ENCODE measurements around the gene SERINC2.
"Not testable (repeated sequence)": the region's sequence is repeated elsewhere in the genome, so short reads cannot be mapped to it uniquely, and the experiment has no call there.

Gene SERINC2

DNA sequence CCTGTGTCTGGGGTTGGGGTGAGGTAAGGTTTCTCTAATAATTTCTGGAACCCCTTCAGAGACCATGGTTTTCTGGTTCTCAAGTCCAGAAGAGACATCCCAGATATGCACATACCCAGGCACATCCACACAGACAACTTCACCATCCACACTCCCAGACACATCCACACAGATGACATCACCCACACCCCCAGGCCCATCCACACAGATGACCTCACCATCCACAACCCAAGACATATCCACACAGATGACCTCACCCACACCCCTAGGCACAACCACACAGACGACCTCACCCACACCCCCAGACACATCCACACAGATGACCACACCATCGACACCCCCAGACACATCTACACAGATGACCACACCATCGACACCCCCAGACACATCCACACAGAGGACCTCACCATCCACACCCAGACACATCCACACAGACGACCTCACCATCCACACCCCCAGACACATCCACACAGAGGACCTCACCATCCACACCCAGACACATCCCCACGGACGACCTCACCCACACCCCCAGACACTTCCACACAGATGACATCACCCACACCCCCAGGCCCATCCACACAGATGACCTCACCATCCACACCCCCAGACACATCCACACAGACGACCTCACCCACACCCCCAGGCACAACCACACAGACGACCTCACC is 26.3 kb upstream of the SERINC2 start:
- not testable (repeated sequence) for DNase-seq

DNA sequence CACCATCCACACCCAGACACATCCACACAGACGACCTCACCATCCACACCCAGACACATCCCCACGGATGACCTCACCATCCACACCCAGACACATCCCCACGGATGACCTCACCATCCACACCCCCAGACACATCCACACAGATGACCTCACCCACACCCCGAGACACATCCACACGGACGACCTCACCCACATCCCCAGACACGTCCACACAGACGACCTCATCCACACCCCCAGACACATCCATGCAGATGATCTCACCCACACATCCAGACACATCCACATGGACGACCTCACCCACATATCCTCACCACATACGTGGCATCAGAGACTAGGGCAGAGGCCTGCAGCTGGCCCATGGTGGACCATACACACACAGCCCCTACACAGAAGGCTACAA is 25.4 kb upstream of the SERINC2 start:
- no peak for DNase-seq

DNA sequence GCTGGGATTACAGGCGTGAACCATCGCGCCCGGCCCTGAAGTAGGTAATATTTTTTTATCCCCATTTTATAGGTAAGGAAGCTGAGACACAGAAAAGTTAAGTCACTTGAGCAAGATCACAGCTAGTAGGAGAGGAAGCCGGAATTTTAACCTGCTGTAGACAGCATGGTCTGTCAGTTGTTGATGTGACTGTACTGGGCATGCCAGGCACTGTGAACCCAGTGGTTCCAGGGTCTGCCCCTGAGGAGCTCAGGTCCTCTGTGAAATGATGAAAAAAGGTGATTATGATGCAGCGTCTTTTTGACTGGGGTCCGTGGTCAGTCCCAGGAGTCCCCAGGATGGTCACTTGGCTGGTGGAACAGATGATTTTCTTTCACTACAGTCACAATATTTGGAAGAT is 23.4 kb upstream of the SERINC2 start:
- no peak for DNase-seq

DNA sequence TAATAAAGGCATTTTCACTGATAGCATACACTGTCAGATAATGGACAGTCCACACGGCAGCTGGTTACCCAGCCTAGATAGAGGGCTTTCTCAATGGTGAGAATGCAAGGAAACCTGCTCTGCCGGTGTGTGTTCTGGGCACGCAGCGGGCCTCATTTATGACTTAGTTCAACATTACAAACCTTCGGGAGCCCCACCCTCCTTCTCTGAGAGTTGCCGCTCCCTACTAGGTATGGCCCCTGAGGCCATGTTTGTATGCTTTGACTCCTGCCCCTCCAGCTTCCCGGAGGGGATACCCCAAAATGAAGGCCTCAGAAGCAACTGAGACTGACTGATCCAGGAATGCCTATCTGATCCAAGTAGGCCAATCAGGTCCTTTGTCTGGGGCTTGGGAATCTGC is 22.9 kb upstream of the SERINC2 start:
- DNase-seq = no peak

DNA sequence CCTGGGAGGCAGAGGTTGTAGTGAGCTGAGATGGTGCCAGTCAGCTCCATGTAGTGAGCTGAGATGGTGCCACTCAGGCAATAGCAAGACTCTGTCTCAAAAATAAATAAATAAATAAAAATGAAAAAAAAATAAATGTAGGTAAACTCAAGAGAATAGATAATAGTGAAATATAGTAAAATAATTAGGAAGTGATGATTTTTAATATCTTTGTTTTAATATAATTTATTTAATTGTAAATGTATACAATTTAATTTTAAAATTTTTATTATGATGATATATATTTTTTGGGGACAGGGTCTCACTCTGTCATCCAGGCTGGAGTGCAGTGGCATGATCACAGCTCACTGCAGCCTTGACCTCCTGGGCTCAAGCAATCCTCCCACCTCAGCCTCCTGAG is 19.6 kb upstream of the SERINC2 start:
- no peak for DNase-seq

DNA sequence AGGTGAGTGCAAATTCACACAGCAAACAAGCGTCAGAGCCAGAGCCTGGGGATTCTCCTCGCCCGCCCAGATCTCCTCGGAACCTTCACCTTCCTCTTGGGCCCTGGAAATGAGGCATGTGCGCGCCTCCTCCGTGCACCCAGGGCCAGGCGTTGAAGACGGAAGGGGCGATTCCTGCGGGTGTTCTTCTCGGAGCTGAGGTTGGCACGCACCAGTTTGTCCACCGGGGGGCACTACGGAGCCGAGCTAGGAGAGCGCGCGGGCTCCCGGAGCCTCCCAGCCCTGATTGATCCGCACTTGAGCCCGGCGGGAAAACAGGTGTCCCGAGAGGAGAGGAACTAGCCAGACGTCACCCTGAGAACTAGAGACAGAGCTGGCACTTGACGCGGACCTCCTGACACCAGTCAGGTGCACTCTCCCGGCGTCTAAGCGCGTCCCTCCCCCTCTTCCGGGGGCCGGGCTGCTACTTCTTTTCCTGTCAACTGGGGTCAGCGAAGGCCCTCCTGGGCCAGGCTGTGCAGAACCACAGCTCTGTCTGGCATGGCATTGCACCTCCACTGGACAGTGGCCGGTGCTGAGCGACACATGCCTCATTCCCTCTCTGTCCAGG is 18.3 kb upstream of the SERINC2 start:
- DNase-seq = peak; percentile 59

DNA sequence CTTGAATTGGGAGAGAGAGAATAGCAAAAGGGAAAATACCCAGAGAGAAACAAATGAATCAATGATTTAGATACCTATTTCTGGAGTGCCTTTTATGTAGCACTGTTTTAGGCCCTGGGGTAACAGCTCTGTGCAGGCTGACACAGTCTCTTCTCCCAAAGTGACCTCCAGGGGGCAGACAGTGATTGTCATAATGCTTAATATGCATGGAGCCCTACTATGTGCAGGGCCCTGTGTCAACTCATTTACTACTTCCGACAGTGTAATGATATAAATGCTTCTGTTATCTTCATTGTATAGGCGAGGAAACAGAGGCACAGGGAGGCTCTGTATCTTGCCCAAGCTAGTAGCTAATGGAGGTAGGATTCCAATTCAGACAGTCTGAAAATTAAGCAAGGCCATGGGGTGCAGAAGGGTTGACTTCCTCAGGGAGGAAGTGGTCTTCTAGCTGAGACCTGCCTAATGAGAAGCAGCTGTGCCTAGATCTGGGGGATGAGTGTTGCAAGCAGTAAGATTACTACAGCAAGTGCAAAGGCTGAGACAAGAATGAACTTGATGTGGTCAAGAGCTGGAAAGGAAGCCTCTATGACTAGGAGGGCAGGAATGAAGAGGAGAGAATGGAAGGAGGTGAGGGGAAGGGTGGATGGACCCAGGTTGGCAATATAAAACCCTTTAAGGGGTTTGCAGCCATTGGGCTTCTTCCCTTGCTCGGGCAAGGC is 16.2 kb upstream of the SERINC2 start:
- DNase-seq = no peak

DNA sequence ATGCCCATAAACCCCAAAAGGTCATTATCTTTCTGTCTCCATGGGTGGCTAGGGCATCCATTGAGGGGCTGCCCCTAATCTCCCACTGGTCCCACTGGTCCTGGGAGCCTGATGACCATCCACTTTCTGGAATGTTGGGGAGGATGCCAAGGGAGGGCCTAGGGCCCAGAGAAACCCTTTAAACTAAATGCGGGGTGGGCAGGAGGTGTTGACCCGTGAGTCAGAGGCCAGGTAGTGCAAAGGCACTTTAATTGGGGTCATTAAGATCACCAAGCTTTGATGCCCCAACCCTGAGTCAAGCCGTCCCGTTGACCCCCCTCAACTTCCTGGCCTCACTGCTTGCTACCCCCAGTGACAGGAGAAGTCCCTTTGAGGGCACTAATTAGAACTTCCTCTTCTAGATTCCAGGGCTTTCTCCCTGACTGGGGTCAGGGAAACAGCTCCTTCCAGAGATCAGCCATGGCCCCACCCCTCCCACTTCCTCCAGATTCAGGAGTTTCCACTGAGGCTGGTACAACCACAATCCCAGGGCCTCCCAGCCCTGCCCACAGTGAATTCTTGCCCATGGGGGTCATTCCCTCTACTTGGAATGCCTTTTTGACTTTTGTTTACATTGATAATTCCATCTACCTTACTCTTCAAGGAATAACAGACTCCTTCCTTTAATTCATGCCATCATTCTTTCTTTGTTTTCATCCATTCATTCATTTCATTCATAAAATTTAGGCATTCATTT is 15.5 kb upstream of the SERINC2 start:
- no peak for DNase-seq

DNA sequence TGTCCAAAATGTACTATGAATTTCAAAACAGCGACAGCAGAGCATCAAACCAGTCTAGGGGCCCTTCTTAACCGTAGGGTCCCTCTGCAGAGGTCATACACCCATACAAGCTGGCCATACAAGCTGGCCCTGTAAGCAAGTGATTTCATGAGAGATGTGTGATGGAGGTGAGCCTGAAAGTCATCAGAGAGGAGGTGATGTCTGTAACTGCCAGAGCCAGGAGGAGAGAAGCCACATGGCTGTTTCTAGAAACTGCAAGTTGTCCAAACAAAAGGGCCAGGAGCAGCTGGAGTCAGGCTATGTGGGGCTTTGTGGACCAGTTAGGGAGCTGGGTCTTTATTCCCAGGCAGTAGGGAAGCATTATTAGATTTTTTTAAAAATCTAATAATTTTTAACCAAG is 14.8 kb upstream of the SERINC2 start:
- DNase-seq = no peak

DNA sequence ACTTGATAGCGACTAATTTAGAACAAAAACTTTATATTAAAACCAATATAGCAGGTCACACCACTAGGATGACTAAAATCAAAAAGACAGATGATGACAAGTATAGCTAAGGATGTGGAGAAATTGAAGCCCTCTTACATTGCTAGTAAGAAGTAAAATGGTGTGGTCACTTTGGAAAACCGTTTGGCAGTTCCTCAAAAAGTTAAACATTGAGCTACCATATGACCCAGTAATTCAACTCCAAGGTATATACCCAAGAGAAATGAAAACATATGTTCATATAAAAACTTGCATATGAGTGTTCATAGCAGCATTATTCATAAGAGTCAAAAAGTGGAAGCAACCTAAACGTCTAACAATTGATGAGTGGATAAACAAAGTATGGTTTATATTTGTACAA is 13.0 kb upstream of the SERINC2 start:
- no peak for DNase-seq

DNA sequence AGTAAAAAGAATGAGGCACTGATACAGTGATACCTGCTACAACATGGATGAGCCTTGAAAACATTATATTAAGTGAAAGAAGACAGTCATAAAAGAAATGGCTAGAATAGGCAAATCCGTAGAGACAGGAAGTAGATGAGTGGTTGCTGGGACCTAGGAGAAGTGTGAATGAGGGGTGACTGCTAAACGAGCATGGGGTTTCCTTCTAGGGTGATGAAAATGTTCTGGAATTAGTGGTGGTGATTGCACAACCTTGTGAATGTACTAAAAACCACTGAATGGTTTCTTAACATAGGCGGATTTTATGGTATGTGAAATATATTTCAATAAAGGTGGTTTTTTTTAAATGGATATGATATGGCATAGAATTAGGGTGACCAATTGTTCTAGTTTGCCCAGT is 12.6 kb upstream of the SERINC2 start:
- no peak for DNase-seq

DNA sequence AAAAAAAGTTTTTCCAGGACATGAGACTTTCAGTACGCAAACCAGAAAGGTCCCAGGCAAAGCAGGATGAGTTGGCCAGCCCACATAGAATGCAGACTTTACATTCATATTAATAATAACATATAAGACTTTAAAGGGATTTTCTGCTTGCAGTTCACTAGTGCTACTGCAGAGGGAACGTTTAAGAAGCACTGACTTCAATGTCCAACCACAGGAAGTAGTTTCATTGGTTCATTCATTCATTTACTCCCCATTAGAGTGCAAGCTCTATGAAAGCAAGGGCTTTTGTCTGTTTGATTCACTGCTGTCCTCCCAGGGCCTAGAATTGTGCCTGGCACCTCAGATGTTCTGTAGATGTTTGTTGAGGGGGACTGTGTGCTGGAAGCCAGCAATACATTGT is 11.8 kb upstream of the SERINC2 start:
- DNase-seq = no peak

DNA sequence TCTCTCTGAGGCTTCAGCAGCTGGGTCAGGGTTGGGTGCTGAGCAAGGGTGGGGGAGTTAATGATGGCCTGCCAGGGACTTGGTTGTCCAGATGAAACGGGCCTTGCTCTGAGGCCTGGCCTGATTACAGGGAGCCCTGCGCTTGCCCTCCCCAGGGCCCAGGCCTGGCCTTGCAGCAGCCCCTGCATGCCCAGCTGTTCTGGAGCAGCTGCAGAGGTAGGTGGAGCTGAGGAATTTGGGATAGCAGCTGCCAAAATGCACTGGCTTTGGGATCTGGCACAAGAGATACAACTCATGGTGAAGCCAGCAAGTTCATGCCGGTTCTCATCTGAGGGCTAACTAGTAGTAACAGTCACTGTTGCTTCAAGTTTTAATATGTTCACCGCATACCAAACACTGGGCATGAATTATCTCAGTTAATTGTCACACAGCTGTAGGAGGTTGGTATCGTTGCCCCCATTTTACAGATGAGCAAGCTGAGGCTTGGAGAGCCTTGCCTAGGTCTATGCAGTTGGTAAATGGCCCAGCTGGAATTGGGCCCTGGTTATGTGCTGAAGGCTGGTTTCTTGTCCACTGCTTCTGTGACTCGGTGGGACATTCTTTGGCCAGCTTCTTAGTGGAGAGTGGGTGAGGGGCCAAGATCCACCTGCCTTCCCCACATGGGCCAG is 7.3 kb upstream of the SERINC2 start:
- no peak for DNase-seq

DNA sequence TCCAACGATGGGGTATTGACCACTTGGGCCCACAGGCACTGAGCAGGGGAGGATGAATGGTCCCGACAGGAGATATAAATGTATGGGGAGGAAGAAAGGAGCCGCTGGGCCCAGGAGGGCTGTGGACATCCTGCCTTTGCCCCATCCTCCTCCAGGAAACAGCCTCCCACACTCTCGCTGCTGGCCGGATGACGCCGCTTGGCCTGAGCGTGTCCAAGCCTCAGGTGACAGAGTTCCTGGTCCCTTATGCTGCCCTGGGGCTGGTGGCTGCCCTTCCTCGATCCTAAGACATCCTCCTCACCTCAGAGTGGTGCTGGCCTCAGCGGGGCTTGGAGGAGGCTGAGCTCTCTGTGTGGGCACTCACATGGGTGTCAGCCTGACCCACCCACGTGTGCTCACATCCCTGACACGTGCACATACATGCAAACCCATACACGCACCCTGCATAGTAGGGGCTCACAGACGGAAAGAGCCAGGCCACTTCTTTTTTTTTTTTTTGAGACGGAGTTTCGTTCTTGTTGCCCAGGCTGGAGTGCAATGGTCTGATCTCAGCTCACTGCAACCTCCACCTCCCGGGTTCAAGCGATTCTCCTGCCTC is 5.9 kb upstream of the SERINC2 start:
- no peak for DNase-seq

DNA sequence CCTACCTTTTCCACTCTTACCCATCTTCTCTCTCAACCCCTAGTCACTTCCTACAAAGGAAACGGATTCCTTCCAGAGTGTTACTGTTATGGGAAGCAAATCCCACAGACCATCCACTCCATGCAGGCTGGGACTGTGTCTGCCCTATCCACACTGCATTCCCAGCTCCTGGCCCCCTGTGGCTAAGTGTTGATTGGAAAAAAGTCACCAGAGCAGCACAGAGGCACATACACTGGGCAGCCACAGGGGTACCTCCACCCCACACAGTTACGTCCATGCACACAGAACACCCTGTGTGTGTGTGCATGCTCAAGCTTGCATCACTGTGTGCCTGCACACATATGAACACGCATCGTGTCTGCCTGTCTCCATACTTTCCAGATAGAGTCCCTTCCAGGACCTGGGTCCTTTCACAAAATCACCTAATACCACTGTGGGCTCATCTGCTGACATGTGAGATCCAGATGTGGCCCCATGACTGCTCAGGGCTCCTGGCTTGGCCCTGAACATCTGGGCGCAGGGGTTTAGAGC is 4.2 kb upstream of the SERINC2 start:
- no peak for DNase-seq

DNA sequence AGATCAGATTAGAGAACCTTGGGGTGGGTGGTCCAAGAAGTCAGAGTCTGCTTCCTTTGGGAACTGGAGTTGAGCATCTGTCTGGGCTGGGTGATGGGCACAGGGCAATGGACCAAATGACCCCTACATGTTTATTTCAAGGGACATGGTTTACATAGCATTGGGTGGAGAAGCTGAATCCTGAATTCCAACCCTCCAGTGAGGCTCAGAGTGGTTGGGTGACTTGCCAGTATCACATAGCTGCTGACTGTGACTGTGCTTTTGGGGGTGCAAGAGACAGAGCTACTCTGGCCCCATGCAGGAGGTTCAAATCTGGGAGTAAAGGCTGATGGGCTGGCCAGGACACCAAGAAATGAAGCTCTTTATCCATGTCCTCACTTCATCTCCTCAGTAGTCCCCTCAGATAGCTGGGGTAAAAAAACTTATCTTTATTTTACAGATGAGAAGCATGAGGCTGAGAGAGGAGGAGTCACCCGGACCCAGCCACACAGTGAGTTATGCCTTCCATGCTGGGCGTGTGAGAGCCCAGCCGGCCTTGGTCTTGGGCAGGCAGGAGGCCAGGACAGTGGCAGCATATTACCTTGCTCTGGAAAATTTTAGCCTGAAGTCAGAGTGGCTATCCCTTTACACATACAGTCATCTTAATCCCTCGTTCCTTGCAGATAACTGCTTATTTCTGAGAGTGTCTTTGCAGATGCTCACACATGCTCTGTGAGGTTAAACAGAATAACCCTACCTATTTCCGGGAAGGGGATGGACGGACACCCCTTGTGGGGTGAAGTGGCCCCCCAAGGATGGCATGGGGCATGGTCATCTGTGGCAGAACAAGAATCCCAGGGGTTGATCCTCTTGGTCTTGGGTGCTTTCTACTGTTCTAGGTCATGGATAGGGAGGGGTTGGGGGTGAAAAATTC is 2.8 kb upstream of the SERINC2 start:
- DNase-seq = no peak

DNA sequence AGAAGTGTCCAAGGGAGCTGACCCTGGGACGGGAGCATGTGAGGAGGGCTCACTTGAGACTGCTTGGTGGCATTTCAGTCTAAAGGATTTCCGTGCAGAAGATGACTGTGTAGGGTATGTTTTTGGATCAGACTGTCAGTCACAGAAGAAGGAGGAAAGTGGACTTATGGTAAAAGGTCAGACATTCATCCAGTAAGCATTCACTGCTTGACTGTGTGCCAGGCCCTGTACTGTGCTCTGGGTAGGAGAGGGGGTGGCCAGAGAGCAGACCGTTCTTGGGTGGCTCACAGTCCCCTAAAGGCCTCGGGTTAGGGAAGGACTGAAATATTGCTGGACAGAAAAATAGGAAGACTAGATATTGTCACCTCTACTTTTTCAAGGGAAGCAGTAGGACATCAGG is 2.1 kb upstream of the SERINC2 start:
- no peak for DNase-seq

DNA sequence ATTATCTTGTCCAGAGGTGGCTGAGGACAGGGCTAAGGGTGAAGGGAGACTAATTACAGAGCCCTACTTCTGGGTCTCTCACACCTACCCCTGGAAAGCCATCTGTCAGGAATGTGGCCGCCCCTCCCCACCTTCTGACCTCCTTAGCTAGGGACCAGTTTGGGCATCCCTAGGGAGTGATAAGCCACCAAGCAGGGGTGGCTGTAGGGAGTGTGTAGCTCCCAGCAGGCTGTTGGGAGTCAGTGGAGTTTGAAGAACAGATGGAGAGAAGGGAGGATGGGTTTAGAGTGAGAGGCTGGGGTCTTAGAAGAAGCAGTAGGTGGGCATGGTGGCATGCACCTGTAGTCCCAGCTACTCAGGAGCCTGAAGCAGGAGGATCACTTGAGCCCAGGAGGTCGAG is 808 bp upstream of the SERINC2 start:
- no peak for DNase-seq

DNA sequence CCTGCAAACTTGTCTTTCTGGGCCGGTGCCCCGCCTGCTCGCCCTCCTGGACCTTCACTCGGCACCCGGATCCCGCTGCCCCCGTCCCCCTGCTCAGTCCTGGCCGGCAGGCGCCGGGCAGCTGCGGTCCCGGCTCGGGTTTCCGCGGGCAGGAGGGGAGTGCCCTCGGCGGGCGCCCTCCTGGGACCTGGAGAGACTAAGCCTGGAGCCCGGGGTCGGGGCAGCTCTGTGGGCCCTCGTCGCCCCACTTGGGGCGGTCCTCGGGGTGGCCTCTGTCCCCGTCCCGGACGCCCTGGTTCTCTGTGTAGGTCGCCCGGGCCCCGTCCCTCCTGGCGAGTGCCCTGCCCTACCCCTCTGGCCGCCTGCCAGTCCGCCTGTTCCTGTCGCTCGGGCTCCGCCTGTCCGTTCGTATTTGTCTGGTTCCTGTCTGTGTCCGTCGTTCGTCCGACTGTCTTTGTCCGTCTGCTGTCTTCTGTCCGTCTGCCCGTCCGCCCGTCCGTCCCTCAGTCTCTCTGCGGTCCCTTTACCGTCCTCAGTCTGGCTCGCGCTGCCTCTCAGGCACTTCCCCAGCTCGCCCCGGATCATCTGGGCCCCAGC is 490 bp downstream of the SERINC2 start:
- no peak for DNase-seq

DNA sequence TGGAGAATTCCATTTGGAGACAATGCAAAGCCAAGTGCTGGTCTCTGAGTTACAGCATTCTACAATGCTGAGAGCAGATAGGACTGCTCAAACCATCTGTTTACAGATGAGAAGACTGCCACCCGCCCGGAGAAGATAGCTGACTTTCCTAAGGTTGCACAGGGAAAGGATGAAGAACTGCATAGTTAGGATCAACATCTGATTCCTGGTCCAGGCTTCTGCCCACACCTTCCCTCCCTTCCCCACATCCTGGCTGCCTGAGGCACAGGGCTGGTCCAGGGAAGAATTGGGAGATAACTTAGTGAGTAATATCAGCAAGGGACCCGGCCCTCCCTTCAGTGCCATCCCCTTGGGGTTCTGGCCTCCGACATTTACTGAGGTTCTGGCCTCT is 2.0 kb downstream of the SERINC2 start:
- DNase-seq = no peak

DNA sequence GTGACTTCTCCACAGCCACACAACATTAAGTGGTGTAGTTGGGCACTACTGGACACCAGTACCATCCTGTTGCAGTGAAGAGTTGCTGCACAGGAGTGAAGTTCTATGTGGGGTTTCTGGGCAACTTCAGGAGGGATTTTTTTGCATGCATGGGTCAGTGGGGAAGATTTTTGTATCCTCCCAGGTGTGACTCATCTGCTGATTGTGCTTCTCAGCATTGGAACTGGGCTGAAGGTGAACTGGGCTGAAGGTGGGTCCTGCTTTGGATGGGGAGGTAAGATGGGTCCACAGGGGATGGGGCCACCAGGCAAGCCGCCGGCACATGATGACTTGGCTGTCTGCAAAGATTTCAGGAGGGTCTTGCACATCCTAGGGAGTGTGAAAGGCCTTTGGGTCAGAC is 2.6 kb downstream of the SERINC2 start:
- no peak for DNase-seq

Measured in activated CD4-positive, alpha-beta T cell treated with anti-CD3 and anti-CD28 coated beads for 1 hour (primary cell).